ENCODE results near the gene ATP1A3. TPM values are rescaled to one million over a fixed set of nuclear protein-coding genes. Genes with fewer than 3 reads are reported as not detected.

Gene ATP1A3
- total RNA-seq, 1 experiment from 2014 or later, result 0.66 TPM

DNA sequence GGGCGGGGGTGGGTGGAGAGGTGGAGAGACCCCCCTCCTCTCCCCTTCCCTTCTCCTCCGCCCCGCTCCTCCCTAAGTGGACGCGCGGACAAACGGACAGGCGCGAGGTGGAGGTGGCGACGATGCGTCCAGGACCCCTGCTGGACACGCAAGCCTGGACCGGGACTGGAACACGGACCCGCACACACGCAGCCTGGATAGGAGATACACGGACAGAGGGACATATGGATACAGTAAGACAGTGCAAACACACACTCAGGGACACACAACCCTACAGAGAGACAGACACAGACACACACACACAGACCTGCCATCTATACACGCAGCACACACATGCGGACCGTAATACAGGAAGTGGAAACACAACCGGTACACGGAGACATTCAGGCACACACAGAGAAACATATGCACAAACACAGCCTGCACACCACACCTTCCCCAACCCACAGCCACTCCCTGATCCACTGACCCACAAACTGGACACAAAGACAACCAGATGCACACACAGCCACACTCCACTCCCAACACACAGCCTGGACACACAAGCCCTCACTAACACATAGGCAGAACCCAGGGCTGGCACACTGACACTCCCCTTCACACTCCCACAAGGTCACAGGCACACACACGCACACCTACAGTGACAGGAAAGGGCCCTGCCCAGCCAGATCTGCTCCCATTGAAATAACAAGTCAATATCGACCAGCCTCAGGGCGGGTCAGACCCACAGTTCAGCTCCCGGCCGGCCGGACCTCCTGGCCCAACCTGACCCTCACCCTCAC is 65.1 kb downstream of the ATP1A3 start:
- DNase-seq (ENCODE audit: low spot score), result peak; percentile 51

- DNase-seq (ENCODE audit: low spot score), result no peak
These were observed 65.8 kb downstream of the ATP1A3 start, which contains the start of gene ERFL for GRCh38 chr19:41928221-41928683. TSS of gene ERFL (minus strand) at chr19:41928449. CDS start at chr19:41912919, 15,530 bp downstream.

- no peak for DNase-seq (ENCODE audit: low spot score)
These were observed 66.4 kb downstream of the ATP1A3 start for GRCh38 chr19:41927497-41928192.

GRCh38 chr19:41926763-41927496 is 67.1 kb downstream of the ATP1A3 start:
- no peak for DNase-seq (ENCODE audit: low spot score)

DNA sequence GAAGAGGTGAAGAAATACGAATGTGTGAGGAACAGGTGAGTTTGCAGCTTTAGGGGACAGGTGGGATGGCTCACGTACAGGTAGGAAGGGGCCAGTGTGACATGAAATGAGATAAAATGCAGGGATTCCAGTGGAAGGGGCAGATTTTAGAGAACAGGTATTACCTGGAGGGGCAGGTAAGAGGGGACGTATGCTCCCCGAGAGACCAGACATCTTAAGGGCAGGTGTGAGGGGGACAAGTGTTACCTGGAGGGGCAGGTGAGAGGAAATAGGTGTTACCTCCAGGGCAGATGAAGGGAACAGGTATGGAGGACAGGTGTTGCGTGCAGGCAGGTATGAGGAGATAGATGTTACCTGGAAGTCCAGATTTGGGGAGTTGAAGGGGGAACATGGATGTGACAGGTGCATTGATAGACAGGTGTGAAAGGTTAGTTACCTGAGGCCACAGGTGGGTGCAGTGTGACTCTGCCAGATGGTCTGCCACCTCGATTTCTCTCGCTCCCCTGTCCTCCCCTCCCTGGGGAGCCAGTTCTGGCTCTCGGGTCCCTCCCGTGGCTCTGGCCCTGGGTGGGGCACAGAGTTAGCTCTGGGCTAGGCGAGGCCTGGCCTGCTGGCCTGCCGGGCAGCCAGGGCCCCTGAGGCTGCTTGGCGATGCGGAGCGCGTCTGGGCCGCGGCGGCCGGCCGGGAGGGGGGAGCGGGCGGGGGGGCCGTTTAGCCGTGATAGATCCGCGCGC is 67.8 kb downstream of the ATP1A3 start:
- no peak for DNase-seq (ENCODE audit: low spot score)

- DNase-seq (ENCODE audit: low spot score), result no peak
These were observed 68.6 kb downstream of the ATP1A3 start for GRCh38 chr19:41925208-41926003.

- no peak for DNase-seq (ENCODE audit: low spot score)
These were observed 69.6 kb downstream of the ATP1A3 start for GRCh38 chr19:41924151-41925145.

DNA sequence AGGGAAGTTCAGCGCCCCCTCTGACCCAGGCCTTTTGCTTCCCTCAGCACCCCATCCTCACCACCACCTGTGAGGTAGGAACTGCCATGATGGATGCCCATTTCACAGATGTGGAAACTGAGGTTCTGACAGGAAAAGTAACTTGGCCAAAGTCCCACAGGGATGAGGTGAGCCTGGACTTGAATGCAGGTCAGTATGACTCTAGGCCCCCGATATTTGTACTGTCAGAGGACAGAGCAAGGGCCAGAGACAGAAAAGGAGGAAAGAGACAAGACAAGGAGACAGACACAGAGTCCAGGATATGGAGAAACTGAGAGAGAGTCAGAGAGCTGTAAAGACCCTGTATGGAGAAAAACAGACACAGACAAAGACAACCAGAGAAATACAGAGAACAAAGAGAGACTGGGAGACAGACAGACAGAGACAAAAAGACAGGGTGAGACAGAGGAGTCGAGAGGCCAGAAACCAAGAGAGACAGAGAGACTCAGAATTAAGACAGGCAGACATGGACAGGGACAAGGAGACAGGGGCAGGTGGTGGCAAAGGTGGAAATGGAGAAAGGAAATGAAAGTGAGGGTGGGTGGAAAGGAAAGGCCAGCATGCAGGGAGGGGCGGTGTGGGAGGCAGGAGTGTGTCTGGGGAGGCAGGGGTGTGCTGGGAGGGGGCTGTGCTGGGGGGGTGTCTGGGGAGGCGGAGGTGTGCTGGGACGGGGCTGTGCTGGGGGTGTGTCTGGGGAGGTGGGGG is 70.8 kb downstream of the ATP1A3 start:
- DNase-seq (ENCODE audit: low spot score), result no peak

DNA sequence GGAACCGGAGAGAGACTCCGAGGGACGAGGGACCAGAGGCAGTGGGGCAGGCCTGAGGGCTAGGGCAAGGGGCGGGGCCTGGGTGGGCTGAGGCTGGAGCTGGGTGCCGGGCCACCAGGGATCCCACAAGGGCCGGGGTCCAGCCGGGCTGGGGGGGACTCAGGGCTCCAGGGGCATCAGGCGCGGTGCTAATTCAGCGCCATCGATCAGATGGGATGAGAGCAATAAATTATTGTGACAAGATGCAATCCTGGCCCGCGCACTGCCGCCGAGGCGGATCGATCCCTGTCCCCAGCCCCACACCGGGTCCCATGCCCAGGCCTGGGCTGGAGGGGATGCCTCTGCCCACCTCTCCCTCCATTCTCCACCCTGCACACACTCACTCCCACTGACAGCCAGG is 71.4 kb downstream of the ATP1A3 start:
- DNase-seq (ENCODE audit: low spot score), result no peak

DNA sequence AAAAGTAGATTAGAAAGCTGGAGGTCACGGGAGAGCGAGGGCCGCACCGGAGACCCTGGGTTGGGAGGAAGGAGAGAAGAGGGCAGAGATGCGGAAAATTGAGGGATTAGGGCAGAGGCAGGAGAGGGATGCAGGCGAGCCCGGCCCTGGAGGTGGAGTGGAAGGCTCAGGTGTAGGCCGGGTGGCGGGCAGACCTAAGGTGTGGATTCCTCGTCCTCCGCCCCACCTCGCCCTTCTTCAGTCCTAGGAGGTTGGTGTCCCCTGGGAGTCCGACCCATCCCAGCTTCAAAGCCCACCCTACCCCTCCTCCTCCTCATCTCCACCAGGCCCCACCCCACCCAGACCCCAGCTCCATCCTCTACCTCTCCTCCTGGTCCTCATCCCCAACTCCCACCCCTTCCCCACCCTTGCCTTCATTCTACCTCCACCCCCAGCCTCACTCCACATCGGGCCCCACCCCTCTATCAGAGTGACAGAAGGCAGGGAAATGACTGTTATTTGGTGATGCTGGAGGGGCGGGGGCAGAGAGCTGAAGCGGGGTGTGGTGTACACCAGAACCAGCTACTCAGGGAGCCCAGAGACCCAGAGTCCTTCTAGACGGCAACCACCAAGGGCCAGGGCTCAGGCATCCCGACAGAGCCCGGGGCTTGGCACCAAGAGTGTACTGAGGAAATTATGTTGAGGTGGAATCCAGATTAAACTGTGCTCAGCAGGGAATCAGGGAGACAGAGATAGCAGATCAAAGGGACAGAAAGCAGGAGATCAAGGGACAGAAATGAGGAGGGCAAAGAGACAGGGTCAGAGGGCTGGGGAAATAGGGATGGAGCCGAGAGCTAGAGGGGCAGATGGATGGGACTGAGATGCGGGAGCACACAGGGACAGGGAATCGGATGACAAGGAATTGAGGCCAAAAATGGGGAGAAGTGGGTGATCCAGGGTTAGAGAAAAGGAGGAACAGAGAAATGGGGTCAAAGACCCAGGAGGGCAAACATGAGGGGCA is 72.2 kb downstream of the ATP1A3 start:
- no peak for DNase-seq (ENCODE audit: low spot score)

GRCh38 chr19:41920882-41921576 is 73.0 kb downstream of the ATP1A3 start:
- DNase-seq (ENCODE audit: low spot score), result no peak

GRCh38 chr19:41919948-41920712 is 73.9 kb downstream of the ATP1A3 start:
- DNase-seq (ENCODE audit: low spot score), result no peak

GRCh38 chr19:41918653-41919244 is 75.3 kb downstream of the ATP1A3 start:
- DNase-seq (ENCODE audit: low spot score), result no peak

DNA sequence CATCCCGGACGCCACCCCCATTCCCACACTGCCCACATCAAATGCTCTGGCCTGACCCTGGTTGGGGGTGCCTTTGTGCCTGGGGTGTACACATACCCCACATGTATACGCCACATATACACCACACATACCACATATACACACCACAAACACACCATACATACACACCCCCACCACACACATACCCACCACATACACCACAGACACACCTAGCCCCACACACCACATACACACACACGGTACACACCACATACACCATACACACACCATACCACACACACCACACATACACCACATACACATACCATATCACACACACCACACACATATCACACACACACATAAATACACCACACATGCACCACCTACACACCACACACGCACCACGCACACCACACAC is 75.9 kb downstream of the ATP1A3 start:
- DNase-seq (ENCODE audit: low spot score), result no peak

- no peak for DNase-seq (ENCODE audit: low spot score)
These were observed 76.4 kb downstream of the ATP1A3 start for GRCh38 chr19:41917676-41918075.

Measured in HT-29 (cell line).